Measurements from ENCODE around the gene NUP62. TPM values are rescaled to one million over a fixed set of nuclear protein-coding genes. Genes with fewer than 3 reads are reported as not detected.

The NUP62 gene
- polyA plus RNA-seq, 1 donor (not counting 4 experiments of a cell fraction or from before 2014, with no cell fraction given) = 12.9 TPM

DNA sequence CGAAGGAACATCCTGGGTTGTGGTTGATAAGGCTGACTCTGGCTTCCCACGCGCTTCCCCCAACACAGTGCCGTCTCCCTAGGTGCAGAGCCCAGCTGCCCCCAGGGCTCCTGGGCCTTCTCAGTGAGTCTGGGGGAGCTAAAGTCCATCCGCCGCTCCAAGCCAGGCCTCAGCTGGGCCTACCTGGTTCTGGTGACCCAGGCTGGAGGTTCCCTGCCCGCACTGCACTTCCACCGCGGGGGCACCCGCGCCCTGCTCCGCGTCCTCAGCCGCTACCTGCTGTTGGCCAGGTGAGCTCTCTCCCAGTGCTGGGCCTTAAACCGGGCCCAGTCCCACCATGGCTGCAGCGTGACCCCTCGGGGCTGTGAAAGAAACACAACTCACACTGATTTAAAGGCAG lies 48.1 kb downstream of the NUP62 start:
- H3K4me2 ChIP-seq (ENCODE audit: control insufficient read depth, extremely low read depth, insufficient read depth, low read depth, low read length) = no peak overlapping the region
- H3K27ac ChIP-seq (ENCODE audit: control insufficient read depth, insufficient read depth, low read length) = no peak overlapping the region
- H3K79me2 ChIP-seq (ENCODE audit: control insufficient read depth, insufficient read depth, low read length) = peaks cover 11% of the 10 kb centered on the region
- no peaks in the 10 kb centered on the region for H3K9me1 ChIP-seq (ENCODE audit: control insufficient read depth, extremely low read depth, insufficient read depth, low read length)
- H3K9ac ChIP-seq (ENCODE audit: control insufficient read depth, extremely low read depth, insufficient read depth, low read length) = no peak overlapping the region
- H3K27me3 ChIP-seq (ENCODE audit: control insufficient read depth, extremely low read depth, insufficient read depth, low read length) = no peaks in the 10 kb centered on the region
- peaks cover 13% of the 10 kb centered on the region for H3K4me1 ChIP-seq (ENCODE audit: control insufficient read depth, extremely low read depth, insufficient read depth, low read length)
- H3K9me3 ChIP-seq (ENCODE audit: control insufficient read depth, low read depth, low read length) = peaks cover 4% of the 10 kb centered on the region
- H3K36me3 ChIP-seq (ENCODE audit: control insufficient read depth in 2 of 2, extremely low read depth in 1 of 2, insufficient read depth in 2 of 2, low read length in 2 of 2) = peaks cover 31 to 34% of the 10 kb centered on the region in 2 experiments
- DNase-seq (ENCODE audit: low read depth, low spot score) (no peak), FAIRE-seq (no peak)
- no peak overlapping the region for H3K4me3 ChIP-seq (ENCODE audit: control insufficient read depth in 2 of 3, extremely low read depth in 1 of 3, insufficient read depth in 2 of 3, low read depth in 1 of 3, low read length in 3 of 3)
- TF ChIP-seq, protein P1, sequence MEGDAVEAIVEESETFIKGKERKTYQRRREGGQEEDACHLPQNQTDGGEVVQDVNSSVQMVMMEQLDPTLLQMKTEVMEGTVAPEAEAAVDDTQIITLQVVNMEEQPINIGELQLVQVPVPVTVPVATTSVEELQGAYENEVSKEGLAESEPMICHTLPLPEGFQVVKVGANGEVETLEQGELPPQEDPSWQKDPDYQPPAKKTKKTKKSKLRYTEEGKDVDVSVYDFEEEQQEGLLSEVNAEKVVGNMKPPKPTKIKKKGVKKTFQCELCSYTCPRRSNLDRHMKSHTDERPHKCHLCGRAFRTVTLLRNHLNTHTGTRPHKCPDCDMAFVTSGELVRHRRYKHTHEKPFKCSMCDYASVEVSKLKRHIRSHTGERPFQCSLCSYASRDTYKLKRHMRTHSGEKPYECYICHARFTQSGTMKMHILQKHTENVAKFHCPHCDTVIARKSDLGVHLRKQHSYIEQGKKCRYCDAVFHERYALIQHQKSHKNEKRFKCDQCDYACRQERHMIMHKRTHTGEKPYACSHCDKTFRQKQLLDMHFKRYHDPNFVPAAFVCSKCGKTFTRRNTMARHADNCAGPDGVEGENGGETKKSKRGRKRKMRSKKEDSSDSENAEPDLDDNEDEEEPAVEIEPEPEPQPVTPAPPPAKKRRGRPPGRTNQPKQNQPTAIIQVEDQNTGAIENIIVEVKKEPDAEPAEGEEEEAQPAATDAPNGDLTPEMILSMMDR (optimal IDR thresholded peaks at IDR 0.05 in 1 of 3, IDR thresholded peaks at IDR 0.05 in 1 of 3, conservative IDR thresholded peaks at IDR 0.05 in 1 of 3; ENCODE audit: extremely low read depth in 1 of 3, insufficient read depth in 2 of 3, low read length in 3 of 3) = no peak
- TF ChIP-seq EZH2 (IDR thresholded peaks at IDR 0.05; ENCODE audit: low read length) = no peak
- H4K20me1 ChIP-seq (ENCODE audit: control insufficient read depth, extremely low read depth, insufficient read depth, low read length) = no peaks in the 10 kb centered on the region
- H2AFZ ChIP-seq (ENCODE audit: control insufficient read depth, low read length) = no peak overlapping the region
- dilution Hi-C loops (cut with MboI; ENCODE audit: extremely low pct_ligation_motif_present, low sequenced_read_pairs) = no loop called here

DNA sequence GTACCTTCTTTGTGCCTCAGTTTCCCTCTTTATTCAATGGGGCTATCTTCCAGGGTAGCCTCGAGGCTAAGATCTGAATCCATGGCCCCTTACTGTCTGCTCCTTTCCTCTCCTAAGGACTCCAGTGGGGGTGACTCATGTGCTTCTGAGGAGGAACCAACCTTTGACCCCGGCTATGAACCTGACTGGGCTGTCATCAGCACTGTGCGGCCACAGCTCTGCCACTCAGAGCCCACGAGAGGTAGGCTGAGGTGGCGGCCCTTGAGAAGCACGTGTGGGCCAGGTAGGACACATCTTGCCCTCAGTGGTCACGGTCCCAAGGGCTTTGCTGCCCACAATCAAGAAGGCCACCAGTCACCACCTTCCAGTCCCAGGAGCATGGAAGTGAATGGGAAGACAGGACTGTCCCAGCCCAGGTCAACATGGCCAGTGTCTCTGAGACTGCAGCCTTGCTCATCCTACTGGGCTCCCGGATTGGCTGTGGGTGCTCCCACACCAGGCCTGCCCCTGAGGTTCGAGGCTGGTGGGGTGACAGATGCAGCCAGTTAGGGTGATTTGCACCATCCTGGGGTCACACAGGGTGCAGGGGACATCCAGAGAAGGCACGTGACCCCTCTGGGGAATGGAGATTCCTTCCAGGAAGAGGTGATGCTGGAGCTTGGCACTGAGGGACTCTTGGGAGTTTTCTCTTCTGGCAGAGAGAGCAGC lies 49.0 kb downstream of the NUP62 start:
- dilution Hi-C loops (cut with MboI; ENCODE audit: extremely low pct_ligation_motif_present, low sequenced_read_pairs) = no loop called here
- Histone ChIP-seq H3K4me2 (ENCODE audit: control insufficient read depth, extremely low read depth, insufficient read depth, low read depth, low read length) (no peak overlapping the region), H2AFZ (ENCODE audit: control insufficient read depth, low read length) (no peak overlapping the region), H3K27ac (ENCODE audit: control insufficient read depth, insufficient read depth, low read length) (no peak overlapping the region), H3K79me2 (ENCODE audit: control insufficient read depth, insufficient read depth, low read length) (peaks cover 18% of the 10 kb centered on the region), H3K27me3 (ENCODE audit: control insufficient read depth, extremely low read depth, insufficient read depth, low read length) (no peaks in the 10 kb centered on the region), H3K4me3 (ENCODE audit: control insufficient read depth in 2 of 3, extremely low read depth in 1 of 3, insufficient read depth in 2 of 3, low read depth in 1 of 3, low read length in 3 of 3) (no peak overlapping the region), H3K36me3 (ENCODE audit: control insufficient read depth in 2 of 2, extremely low read depth in 1 of 2, insufficient read depth in 2 of 2, low read length in 2 of 2) (peaks cover 31 to 34% of the 10 kb centered on the region in 2 experiments), H3K4me1 (ENCODE audit: control insufficient read depth, extremely low read depth, insufficient read depth, low read length) (peaks cover 17% of the 10 kb centered on the region), H3K9me1 (ENCODE audit: control insufficient read depth, extremely low read depth, insufficient read depth, low read length) (no peaks in the 10 kb centered on the region), H3K9ac (ENCODE audit: control insufficient read depth, extremely low read depth, insufficient read depth, low read length) (no peak overlapping the region), H4K20me1 (ENCODE audit: control insufficient read depth, extremely low read depth, insufficient read depth, low read length) (no peaks in the 10 kb centered on the region), H3K9me3 (ENCODE audit: control insufficient read depth, low read depth, low read length) (peaks cover 4% of the 10 kb centered on the region)
- no peak for FAIRE-seq
- DNase-seq (ENCODE audit: low read depth, low spot score) = no peak
- TF ChIP-seq EZH2 (IDR thresholded peaks at IDR 0.05; ENCODE audit: low read length) = no peak
- TF ChIP-seq, protein P1 (optimal IDR thresholded peaks at IDR 0.05 in 1 of 3, IDR thresholded peaks at IDR 0.05 in 1 of 3, conservative IDR thresholded peaks at IDR 0.05 in 1 of 3; ENCODE audit: extremely low read depth in 1 of 3, insufficient read depth in 2 of 3, low read length in 3 of 3) = no peak

Data from keratinocyte (primary cell).